HepG2 (cell line): ENCODE measurements around the gene FAM174C. TPM values are rescaled to one million over a fixed set of nuclear protein-coding genes. Genes with fewer than 3 reads are reported as not detected.

Experiments
- ATF6 ChIP-seq: sonication (generic); formaldehyde crosslinking; conservative IDR thresholded peaks from 2 replicates; pipeline ENCODE4 v1.4.0; 2020; ENCODE audit warnings: missing genetic modification reagents
- BRF2 ChIP-seq: sonication (generic); formaldehyde crosslinking; IDR thresholded peaks from 2 replicates; pipeline ENCODE4 v1.8.1; 2022; ENCODE audit warnings: mild to moderate bottlenecking, missing genetic modification reagents
- EEA1 ChIP-seq: sonication (generic); formaldehyde crosslinking; IDR thresholded peaks from 2 replicates; pipeline ENCODE4 v1.5.1; 2020; ENCODE audit warnings: mild to moderate bottlenecking, missing genetic modification reagents, borderline replicate concordance
- ELF4 ChIP-seq: sonication (generic); formaldehyde crosslinking; IDR thresholded peaks from 2 replicates; pipeline ENCODE4 v1.5.0; 2020; ENCODE audit warnings: missing genetic modification reagents, mild to moderate bottlenecking, moderate library complexity, borderline replicate concordance
- MEF2D ChIP-seq: sonication (generic); formaldehyde crosslinking; IDR thresholded peaks from 2 replicates; pipeline ENCODE4 v1.5.1; 2020; ENCODE audit warnings: mild to moderate bottlenecking, missing genetic modification reagents
- NKX3-1 ChIP-seq: sonication (generic); formaldehyde crosslinking; IDR thresholded peaks from 2 replicates; pipeline ENCODE4 v1.5.0; 2020; ENCODE audit warnings: missing genetic modification reagents
- REL ChIP-seq: sonication (generic); formaldehyde crosslinking; conservative IDR thresholded peaks from 2 replicates; pipeline ENCODE4 v1.8.0; 2022; ENCODE audit warnings: mild to moderate bottlenecking, missing genetic modification reagents, moderate library complexity
- ZFP36L2 ChIP-seq: sonication (generic); formaldehyde crosslinking; IDR thresholded peaks from 2 replicates; pipeline ENCODE4 v1.4.0; 2020; ENCODE audit warnings: missing genetic modification reagents
- ZHX1 ChIP-seq: sonication (generic); formaldehyde crosslinking; IDR thresholded peaks from 2 replicates; pipeline ENCODE4 v1.8.1; 2022; ENCODE audit warnings: low read depth, mild to moderate bottlenecking, missing genetic modification reagents
- ZKSCAN1 ChIP-seq: fragments of 150-350 bp; IDR thresholded peaks from 2 replicates; pipeline ENCODE4 v1.6.1; 2014; ENCODE audit warnings: low read length
- ZNF251 ChIP-seq: sonication (generic); formaldehyde crosslinking; IDR thresholded peaks from 2 replicates; pipeline ENCODE4 v1.9.0; 2021; ENCODE audit warnings: mild to moderate bottlenecking, missing genetic modification reagents
- ZNF329 ChIP-seq: sonication (generic); formaldehyde crosslinking; IDR thresholded peaks from 2 replicates; pipeline ENCODE4 v1.9.0; 2021; ENCODE audit warnings: low read depth, mild to moderate bottlenecking, missing genetic modification reagents
- ZNF383 ChIP-seq: sonication (generic); formaldehyde crosslinking; IDR thresholded peaks from 2 replicates; pipeline ENCODE4 v1.4.0; 2020; ENCODE audit warnings: missing genetic modification reagents, mild to moderate bottlenecking, borderline replicate concordance
- ZNF547 ChIP-seq: sonication (generic); formaldehyde crosslinking; IDR thresholded peaks from 2 replicates; pipeline ENCODE4 v1.5.1; 2020; ENCODE audit warnings: mild to moderate bottlenecking, missing genetic modification reagents
- ZNF772 ChIP-seq: sonication (generic); formaldehyde crosslinking; IDR thresholded peaks from 2 replicates; pipeline ENCODE4 v1.5.0; 2020; ENCODE audit warnings: mild to moderate bottlenecking, missing genetic modification reagents
- polyA plus RNA-seq, 8 experiments: library from polyadenylated mRNA; depleted of rRNA in 3 of 8; stranded (reverse) in 7 of 8; unstranded in 1 of 8; fragments of >200 nt; fragmentation: Illumina TruSeq in 4 of 8; extraction: Trizol in 4 of 8; gene quantifications; 2 replicates each; pipeline versions ENCODE4 v1.2.1 to v1.2.3, GENCODE V29; 2011 to 2016; ENCODE audit warnings: low read depth in 4 of 8, missing spikeins in 1 of 8, mixed read lengths in 1 of 8; ENCODE audit not compliant: insufficient read depth in 1 of 8
- total RNA-seq, 5 experiments: library from RNA; depleted of rRNA; stranded (reverse); fragments of >200 nt; fragmentation: Illumina TruSeq; extraction: Trizol; gene quantifications; 2 replicates each; pipeline ENCODE4 v1.2.3, GENCODE V29; 2016; ENCODE audit warnings: low read depth in 1 of 5
- TF ChIP-seq, protein P1 (sequence below): fragments of 450-650 bp; IDR thresholded peaks from 2 replicates; pipeline ENCODE4 v1.6.1; 2017
- TF ChIP-seq, protein P2 (sequence below): sonication (generic); IDR thresholded peaks from 2 replicates; pipeline ENCODE4 v1.6.1; 2016; ENCODE audit warnings: low read depth, borderline replicate concordance
- TF ChIP-seq, protein P3 (sequence below): sonication (generic); formaldehyde crosslinking; IDR thresholded peaks from 2 replicates; pipeline ENCODE4 v1.4.0; 2020; ENCODE audit warnings: mild to moderate bottlenecking, missing genetic modification reagents, borderline replicate concordance

The FAM174C gene
- total and polyA plus RNA-seq, 2 of the 13 experiments (the other 11 are each of a cell fraction or from before 2014, with no cell fraction given): 19.5 to 31.3 TPM

DNA sequence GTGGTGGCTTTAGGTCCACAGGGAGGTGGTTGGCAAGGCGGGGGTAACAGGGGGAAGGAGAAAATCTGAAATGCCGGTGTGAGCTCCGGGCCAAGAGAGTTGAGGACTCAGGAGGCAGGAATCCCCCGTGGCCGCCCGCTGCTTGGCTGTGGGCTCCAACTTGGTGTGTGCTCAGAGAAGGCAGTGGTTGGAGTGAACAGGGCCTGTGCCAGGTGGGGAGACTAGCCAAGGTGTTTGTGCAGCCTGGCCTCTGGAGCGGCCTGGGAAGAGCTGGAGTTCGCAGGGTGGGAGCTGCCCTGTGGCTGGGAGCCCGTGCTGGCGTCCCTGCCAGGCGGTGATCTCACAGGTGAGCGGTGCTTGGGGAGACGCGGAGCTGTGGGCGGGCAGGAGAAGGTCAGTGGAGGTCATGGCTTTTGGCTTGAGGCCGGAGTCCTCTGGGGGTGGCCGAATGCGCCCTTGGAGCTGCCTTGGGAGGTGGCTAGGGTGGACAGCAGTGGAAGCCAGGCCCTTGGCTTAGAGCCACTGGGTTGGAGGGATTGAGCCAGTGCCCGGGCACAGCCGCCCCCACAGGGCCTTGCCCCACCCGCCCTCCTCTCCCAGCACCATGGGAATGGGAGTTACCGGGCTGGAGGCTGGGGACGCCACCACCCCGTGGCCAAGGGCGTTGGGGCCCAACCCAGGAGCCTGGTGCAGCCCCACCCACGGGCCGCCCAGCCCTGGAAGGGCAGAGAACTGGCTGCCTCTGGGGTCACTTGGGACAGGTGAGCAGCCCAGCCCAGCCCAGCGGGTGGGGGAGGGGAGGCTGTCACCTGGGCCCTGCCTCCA, 13.3 kb upstream of the FAM174C start (continued):
- TF ChIP-seq, protein P1, sequence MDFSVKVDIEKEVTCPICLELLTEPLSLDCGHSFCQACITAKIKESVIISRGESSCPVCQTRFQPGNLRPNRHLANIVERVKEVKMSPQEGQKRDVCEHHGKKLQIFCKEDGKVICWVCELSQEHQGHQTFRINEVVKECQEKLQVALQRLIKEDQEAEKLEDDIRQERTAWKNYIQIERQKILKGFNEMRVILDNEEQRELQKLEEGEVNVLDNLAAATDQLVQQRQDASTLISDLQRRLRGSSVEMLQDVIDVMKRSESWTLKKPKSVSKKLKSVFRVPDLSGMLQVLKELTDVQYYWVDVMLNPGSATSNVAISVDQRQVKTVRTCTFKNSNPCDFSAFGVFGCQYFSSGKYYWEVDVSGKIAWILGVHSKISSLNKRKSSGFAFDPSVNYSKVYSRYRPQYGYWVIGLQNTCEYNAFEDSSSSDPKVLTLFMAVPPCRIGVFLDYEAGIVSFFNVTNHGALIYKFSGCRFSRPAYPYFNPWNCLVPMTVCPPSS: no peak
- TF ChIP-seq, protein P2, sequence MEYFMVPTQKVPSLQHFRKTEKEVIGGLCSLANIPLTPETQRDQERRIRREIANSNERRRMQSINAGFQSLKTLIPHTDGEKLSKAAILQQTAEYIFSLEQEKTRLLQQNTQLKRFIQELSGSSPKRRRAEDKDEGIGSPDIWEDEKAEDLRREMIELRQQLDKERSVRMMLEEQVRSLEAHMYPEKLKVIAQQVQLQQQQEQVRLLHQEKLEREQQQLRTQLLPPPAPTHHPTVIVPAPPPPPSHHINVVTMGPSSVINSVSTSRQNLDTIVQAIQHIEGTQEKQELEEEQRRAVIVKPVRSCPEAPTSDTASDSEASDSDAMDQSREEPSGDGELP: peak; percentile 54; the same call in 1 of the 2 replicates
- TF ChIP-seq, protein P3, sequence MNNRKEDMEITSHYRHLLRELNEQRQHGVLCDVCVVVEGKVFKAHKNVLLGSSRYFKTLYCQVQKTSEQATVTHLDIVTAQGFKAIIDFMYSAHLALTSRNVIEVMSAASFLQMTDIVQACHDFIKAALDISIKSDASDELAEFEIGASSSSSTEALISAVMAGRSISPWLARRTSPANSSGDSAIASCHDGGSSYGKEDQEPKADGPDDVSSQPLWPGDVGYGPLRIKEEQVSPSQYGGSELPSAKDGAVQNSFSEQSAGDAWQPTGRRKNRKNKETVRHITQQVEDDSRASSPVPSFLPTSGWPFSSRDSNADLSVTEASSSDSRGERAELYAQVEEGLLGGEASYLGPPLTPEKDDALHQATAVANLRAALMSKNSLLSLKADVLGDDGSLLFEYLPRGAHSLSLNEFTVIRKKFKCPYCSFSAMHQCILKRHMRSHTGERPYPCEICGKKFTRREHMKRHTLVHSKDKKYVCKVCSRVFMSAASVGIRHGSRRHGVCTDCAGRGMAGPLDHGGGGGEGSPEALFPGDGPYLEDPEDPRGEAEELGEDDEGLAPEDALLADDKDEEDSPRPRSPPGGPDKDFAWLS: no peak
- TF ChIP-seq ATF6 (CRISPR knock-in tag) (no peak), ZNF329 (CRISPR knock-in tag) (no peak), ZNF772 (0 out of 2 replicates have a peak, but pooled peaks have one; percentile 16), MEF2D (CRISPR knock-in tag) (peak; percentile 1; the same call in 1 of the 2 replicates), ZFP36L2 (no peak), ZNF251 (CRISPR knock-in tag) (no peak), BRF2 (no peak), ZNF547 (CRISPR knock-in tag) (0 out of 2 replicates have a peak, but pooled peaks have one; percentile 48), ZKSCAN1 (no peak), ZHX1 (no peak), REL (CRISPR knock-in tag) (no peak), ZNF383 (CRISPR knock-in tag) (no peak), NKX3-1 (CRISPR knock-in tag) (no peak), ELF4 (CRISPR knock-in tag) (no peak), EEA1 (no peak)
